Measurements from ENCODE around the gene RABL6. TPM values are rescaled to one million over a fixed set of nuclear protein-coding genes. Genes with fewer than 3 reads are reported as not detected.
"Not testable (repeated sequence)": the region's sequence is repeated elsewhere in the genome, so short reads cannot be mapped to it uniquely, and the experiment has no call there.

RABL6 gene
- total RNA-seq, 1 donor, result 72.1 TPM

GRCh38 chr9:136792321-136793085, 15.2 kb upstream of the RABL6 start:
- TF ChIP-seq, protein P1, sequence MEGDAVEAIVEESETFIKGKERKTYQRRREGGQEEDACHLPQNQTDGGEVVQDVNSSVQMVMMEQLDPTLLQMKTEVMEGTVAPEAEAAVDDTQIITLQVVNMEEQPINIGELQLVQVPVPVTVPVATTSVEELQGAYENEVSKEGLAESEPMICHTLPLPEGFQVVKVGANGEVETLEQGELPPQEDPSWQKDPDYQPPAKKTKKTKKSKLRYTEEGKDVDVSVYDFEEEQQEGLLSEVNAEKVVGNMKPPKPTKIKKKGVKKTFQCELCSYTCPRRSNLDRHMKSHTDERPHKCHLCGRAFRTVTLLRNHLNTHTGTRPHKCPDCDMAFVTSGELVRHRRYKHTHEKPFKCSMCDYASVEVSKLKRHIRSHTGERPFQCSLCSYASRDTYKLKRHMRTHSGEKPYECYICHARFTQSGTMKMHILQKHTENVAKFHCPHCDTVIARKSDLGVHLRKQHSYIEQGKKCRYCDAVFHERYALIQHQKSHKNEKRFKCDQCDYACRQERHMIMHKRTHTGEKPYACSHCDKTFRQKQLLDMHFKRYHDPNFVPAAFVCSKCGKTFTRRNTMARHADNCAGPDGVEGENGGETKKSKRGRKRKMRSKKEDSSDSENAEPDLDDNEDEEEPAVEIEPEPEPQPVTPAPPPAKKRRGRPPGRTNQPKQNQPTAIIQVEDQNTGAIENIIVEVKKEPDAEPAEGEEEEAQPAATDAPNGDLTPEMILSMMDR (IDR thresholded peaks at IDR 0.05; ENCODE audit: insufficient read depth, low read depth, low read length), result no peak
- peak overlapping the region; percentile 96 for H3K4me3 ChIP-seq (ENCODE audit: low read depth, low read length)

GRCh38 chr9:136793086-136793946, 14.4 kb upstream of the RABL6 start:
- TF ChIP-seq, protein P1 (IDR thresholded peaks at IDR 0.05; ENCODE audit: insufficient read depth, low read depth, low read length), result no peak
- H3K4me3 ChIP-seq (ENCODE audit: low read depth, low read length), result no peak overlapping the region
- no peak for DNase-seq (ENCODE audit: low read depth)

More at GRCh38 chr9:136792321-136793085, 15.2 kb upstream of the RABL6 start:
- no peak for DNase-seq (ENCODE audit: low read depth)

DNA sequence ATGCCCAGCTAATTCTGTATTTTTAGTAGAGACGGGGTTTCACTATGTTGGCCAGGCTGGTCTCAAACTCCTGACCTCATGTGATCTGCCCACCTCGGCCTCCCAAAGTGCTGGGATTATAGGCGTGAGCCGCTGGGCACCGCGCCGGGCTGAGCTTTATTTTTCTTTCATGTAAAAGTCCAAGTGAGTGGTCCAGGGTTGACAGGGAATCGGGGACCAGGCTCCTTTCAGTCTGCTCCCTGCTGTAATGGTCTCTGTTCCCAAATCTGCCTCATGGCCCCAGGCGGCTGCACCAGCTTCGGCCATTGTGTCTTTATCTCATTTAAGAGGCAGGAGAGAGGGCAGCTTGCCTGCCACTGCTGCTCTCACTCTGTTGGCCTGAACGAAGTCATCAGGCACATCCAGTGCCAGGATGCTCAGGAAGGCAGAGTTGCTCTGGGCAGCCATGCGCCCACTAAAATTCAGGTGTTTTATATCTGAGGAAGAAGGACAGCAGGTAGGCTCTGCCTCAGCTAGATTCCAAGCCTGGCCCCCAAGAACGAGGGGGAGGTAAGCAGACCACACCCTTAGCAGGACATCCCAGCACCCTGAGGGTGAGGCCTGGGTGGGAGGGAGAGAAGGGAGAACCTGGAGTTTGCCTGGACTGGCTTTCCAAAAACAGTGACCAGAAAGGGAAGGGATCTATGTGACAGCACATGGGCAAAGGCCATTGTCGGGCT, 13.3 kb upstream of the RABL6 start:
- no peak overlapping the region for H3K4me3 ChIP-seq (ENCODE audit: low read depth, low read length)
- DNase-seq (ENCODE audit: low read depth), result no peak
- TF ChIP-seq, protein P1 (IDR thresholded peaks at IDR 0.05; ENCODE audit: insufficient read depth, low read depth, low read length), result no peak

DNA sequence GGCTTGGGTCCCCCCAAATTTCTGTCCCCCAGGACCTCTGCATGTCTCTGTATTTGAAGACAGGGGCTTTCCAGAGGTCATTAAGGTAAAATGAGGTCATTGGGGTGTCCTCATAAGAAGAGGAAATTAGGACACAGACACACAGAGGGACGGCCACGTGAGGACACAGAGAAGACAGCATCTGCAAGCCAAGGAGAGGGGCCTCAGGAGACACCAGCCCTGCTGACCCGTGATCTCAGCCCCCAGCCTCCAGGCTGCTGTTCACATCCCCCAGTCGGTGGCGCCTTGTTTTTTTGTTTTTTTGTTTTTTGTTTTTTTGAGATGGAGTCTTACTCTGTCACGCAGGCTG, 12.8 kb upstream of the RABL6 start:
- H3K4me3 ChIP-seq (ENCODE audit: low read depth, low read length), result no peak overlapping the region
- TF ChIP-seq, protein P1 (IDR thresholded peaks at IDR 0.05; ENCODE audit: insufficient read depth, low read depth, low read length), result no peak
- DNase-seq (ENCODE audit: low read depth), result no peak

DNA sequence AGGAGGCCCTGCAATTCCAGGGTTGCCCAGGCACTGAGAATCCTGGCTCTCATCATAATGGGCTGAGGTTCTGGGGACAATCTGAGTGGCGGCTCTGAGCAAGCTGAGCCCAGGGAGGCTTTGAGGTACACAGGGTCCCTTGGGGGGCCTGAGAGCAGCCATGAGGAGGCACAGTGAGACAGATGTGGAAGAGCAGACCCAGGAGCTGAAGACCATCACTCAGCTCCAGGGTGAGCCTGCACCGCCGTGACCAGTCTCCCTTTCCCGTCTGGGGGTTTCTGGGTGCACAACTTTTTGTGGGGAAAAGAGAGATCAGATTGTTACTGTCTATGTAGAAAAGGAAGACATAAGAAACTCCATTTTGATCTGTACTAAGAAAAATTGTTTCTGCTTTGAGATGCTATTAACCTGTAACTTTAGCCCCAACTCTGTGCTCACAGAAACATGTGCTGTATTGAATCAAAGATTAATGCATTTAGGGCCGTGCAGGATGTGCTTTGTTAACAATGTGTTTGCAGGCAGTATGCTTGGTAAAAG, 11.4 kb upstream of the RABL6 start, which contains the start of gene CCDC183:
TSS of gene CCDC183 (plus strand) at position 101 of the 537 bp plus-strand sequence. CDS start at position 161, 60 bp downstream.
- H3K4me3 ChIP-seq (ENCODE audit: low read depth, low read length), result no peak within 1 kb of the TSS
- TF ChIP-seq, protein P1 (IDR thresholded peaks at IDR 0.05; ENCODE audit: insufficient read depth, low read depth, low read length), result no peak
- DNase-seq (ENCODE audit: low read depth), result no peak

GRCh38 chr9:136796775-136797347, 10.9 kb upstream of the RABL6 start:
- H3K4me3 ChIP-seq (ENCODE audit: low read depth, low read length), result not testable (repeated sequence)
- peak; percentile 96 for DNase-seq (ENCODE audit: low read depth)

Measured in fibroblast of villous mesenchyme (primary cell).